GM21515 (cell line): Measurements from ENCODE around the gene CHCHD3.
A peak's percentile ranks its signal among the peaks of the same experiment; 100 is the strongest.

ENCODE experiments used
- ATAC-seq: cut with Tn5 transposase; IDR thresholded peaks from one replicate; pipeline ENCODE4 v1.9.1; 2021; ENCODE audit not compliant: unreplicated experiment

The CHCHD3 gene

DNA sequence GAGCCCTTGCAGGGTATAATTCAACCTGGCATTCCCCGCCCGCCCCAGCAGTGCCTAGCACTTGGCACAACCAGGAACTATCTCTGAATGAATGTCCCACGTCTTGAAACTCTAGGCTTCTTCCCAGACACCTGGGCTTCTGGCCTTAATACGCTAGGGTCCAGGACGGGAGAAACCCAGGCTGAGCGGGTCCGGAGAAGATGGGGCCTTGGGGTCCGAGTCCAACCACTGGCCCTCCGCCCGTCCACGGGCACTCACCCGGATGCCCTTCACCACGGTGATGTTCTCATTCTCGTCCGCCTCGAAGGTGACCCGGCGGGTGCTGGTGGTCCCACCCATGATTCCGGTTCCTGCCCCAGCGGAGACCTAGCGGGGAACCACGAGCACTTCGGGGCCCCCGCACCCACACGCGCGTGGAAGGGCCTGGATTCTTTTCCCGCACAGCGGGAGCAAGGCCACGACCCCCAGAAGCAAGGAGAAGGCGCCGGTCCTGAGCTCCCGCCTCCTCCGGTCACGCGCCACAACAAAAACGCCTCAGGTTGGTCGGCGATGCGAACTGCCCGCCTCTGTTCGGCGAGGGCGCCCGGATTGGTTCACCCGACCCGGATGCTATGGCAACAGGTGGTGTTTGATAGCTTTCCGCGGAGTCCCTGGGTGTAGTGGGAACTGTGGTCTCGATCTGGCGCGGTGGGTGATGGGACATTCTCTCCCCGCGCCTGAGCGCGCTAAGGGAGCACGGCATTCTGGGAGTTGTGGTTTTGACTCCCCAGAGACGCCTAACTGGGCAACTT, at the start of gene CHCHD3:
CHCHD3 (minus strand) TSS at position 492 of the 791 bp plus-strand sequence; CDS start at position 339, 153 bp downstream.
- ATAC-seq = peak; percentile 100

DNA sequence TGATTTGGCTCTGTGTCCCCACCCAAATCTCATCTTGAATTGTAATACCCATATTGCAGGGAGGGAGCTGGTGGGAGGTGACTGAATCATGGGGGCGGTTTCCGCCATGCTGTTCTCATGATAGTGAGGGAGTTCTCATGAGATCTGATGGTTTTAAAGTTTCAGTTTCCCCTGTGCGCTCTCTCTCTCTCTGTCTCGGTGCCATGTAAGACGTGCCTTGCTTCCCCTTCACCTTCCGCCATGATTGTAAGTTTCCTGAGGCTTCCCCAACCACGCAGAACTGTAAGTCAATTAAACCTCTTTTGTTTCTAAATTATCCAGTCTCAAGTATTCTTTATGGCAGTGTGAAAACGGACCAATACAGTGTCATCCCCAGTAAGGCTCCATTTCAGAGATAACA, 48.3 kb upstream of the CHCHD3 start:
- no peak for ATAC-seq

DNA sequence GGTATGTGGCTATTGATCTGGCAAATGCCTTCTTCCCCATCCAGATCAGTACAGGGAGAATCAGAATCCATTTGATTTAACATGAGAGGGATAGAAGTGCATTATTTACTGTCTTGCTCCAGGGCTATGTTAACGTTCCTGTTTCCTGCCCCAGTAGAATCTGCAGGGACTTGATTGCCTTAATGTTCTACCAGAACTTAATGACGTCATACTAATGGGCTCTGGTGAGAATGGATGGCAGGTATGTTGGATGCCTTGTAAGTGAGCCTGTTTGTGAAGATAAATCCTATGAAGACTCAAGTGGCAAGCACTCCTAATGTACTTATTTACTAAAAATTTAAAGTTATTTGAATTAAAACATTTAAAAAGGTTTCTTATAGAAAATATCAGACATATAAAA, 44.5 kb upstream of the CHCHD3 start:
- no peak for ATAC-seq

DNA sequence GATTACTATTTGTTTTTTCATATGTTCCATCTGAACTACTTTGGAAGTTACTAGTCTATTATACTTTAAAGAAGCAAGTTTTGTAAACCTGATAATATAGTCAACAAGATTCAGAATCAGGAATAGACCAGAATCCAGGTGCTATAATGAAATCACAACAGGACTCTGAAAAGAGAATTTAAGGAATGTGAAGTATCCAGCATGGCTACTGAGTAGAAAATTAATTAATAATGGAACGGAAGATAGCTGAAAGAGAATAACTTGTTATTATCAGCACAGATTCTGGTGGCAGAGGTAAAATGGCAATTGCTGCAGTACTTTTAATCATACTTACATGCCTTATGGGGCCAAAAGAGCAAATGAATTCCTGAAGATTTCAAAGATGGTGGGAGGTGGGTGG, 43.1 kb upstream of the CHCHD3 start:
- ATAC-seq = no peak

DNA sequence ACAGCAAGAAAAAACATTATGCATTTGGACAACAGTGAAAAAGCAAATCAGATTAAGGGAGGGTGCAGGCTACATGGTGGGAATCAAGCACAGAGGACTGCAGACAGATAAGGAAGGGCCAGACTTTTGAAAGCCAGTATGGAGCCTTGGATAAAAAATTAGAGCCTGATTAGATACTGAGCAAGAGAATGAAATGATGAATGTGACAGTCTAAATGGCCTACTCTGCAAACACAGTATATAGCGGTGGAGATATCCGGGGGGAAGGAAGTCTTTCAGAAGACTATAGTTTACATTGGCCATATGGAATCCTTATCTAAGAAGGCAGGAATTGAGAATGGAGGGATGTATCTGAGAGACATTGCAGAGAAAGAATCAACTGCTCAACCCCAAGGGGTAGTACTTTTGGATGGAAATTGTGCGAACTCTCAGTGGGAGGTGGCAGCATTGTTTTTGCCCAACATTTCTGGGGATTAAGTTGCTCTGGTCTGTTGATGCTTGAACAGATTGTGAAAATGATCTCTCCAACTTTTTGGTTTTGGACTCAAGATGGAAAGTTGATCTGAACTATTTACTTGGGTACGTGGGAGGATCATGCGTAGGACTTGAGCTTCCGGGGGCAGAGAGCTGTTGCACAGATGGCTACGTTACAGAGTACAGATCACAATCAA, 39.4 kb upstream of the CHCHD3 start:
- ATAC-seq = no peak

DNA sequence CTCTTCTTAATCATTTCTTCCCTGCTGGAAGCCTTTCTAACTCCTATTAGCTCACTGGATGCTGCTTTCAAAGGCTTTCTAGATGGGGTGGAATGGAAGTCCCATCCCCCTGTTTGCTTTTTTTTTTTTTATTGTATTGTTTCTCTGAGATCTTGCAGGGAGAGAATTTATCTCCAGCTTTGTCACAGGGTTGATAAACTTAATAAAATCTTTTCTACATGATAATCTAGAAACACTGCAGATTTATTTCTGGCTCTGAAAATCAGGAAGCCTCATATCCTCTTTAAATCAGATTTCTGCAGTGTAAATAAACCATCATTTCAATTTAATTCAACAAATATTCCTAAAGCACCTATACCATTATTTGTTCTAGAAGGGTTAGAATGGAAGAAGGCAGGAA, 37.2 kb upstream of the CHCHD3 start:
- ATAC-seq = no peak

DNA sequence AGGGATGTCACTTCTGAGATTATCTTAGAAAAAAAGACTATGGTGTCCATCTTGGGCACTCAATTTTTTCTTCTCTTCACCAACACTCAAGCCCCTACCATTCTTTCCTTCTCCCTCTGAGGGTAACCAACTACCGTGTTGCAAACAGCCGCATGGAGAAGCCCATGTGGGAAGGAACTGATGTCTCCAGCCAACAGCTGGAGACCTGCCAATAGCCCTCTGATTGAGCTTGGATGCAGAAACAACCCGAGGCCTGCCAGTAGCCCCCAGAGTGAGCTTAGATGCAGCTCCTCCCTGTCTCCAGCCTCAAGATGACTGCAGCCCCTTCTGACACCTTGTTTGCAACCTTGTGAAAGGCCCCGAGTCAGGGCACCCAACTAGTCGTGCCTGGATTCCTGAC, 36.4 kb upstream of the CHCHD3 start:
- no peak for ATAC-seq

DNA sequence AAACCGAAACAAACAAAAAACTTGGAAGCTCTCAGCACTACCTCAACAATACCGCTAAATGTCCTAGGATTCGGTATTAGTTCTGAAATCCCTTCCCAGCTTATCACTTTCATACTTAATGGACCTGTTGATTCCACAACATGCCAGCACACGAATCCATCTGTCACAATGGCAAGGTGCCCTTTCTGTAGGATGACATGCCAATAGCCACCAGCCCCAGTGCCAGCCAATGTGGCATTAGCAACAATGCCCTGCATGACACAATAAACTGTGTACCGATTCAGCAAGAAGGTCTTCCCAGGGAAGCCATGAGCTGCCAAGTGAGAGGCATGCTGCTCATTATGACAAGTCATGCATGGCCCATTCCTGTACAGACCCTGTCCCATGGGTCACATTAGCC, 35.6 kb upstream of the CHCHD3 start:
- ATAC-seq = no peak

DNA sequence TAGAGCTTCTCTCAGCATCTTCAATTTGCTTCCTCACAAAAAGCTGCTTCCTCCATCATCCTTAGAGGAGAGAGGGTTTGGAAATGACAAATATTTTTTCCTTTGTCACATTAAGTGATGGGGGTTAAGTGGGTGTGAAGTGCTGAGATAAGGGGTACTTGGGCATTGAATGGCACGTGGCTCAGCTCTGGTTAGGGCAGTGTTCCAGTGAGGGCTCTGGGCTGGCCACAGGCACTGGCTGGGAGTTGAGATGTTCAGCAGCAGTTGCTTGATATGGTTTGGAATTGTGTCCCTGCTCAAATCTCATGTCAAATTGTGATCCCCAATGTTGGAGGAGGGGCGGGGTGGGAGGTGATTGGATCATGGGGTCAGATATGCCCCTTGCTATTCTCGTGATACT, 33.7 kb upstream of the CHCHD3 start:
- ATAC-seq = no peak

DNA sequence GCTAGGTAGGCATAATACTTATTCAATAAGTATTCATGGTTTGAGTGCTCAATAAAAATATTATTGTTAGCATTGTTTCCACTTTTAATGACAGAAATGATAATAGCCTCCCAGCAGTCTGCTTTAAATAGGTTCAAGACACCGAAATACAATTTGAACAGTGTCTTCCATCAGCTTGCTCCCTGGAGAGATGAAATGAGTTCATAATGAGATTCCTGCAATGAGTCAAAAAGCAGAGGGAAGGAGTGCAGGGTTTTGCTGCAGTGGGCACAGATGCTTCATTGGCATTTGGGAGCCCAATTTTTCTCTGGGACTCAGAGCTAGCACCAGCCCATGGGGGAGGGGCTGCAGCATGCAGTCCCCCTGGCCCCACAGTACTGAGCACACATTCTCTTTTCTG, 32.6 kb upstream of the CHCHD3 start:
- ATAC-seq = no peak

DNA sequence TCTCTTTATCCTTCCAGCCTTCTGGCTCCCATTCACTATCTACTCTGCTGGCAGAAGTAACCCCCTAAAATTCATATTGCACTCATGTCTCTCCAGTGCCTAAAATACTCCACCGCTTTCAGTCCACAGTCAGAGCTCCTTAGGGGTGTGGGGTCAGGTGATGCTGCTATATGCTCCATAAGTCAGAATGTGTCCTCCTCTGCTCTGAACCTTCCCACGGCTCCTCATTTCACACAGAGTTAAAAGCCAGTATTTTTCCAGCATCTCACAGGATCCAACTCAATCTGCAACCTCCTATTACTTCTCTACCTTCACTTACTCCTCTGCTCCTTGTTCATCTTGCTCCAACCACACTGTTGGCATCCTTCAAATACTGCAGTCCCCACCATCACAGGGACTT, 31.1 kb upstream of the CHCHD3 start:
- no peak for ATAC-seq

DNA sequence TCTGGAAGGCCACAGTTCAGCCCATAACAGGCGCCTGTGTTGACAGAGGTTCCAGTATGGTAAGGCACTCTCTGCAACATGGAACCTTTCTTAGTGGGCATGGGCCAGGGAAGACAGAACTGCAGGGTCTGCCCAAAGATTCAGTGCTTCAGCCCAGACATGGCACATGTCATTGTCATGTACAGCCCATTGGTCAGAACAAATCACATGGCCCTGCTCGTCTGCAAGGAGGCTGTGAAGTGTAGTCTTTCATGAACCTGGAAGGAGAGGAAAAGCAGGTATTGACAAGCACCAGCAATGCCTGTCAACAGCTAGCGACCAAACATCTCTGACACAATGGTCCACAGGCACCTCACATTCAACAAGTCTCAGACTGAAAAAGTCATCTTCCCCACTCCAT, 30.4 kb upstream of the CHCHD3 start:
- no peak for ATAC-seq

DNA sequence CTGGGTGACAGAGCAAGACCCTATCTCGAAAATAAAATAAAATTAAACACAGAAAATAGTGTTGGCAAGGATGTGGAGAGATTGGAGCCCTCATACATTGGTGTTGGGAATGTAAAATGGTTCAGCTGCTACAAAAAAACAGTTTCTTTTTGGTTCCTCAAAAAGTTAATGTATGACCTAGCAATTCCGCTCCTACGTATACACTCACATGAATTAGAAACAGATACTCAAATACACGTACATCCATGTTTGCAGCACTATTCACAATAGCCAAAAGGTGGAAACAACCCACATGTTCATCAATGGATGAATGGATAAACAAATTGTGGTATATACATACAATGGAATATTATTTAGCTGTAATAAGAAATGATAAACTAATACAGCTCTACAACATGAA, 28.4 kb upstream of the CHCHD3 start:
- ATAC-seq = no peak

DNA sequence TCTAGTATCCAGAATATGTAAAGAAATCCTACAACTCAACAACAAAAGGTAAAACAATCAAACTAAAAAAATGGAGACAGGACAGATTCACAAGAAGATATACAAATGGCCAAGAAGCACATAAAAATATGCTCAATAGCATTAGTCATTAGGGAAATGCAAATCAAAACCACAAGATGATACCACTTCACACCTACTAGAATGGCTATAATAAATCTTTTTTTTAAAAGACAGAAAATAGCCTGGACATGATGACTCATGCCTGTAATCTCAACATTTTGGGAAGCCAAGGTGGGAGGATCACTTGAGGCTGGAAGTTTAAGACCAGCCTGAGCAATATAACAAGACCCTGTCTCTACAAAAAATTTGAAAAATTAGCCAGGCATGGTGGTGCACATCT, 27.9 kb upstream of the CHCHD3 start:
- ATAC-seq = no peak

DNA sequence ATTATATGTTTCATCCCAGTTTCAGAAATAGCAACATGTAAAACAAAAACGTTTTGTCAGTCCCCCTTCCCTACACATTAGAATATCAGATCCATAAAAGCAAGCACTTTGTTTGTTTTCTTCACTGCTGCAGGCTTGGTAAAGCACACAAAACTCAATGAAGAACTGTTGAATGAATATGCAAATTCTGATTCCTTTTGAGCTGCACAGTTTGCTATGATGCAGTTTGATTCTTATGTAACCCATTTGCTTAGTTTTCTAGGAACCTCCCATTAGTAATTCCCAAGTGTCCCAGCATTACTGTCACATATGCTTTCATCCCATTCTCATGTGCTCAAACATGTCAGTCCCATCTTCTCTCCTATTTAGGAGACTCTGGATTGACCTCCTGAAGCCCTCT, 26.1 kb upstream of the CHCHD3 start:
- ATAC-seq = no peak

DNA sequence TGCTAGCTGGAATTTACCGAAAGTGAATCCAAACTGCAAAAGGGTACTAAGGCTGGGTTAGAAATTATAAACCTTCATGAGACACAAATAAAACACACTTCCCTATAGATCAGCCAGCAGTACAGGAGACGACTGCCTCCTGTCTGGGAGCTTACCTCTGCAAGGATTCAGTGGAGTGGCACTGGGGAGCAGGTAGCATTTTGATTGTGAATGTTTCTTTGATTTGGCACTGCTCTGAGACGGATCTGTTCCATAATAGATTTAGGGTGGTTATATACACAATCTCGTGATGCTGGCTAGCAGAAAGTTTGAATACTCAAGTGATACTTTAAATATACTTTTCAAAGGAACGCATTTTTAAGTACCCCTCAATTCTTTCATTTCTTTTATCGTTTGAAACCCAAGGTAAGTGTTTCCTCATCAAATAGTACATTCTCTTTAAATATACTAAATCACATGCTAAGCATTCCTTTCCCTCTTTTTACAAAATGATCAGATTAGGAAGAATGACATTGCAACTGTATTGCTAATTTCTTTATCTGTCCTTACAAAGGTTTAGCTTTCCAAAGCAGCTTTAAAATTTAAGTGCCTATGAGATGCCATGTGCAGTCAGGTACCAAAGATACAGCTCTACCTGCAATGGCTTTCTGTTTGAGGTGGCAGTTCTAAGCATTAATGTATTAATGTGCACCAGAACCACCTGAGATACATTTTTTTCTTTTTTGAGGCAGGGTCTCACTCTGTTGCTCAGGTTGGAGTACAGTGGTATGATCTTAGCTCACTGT, 20.6 kb upstream of the CHCHD3 start:
- ATAC-seq = no peak

DNA sequence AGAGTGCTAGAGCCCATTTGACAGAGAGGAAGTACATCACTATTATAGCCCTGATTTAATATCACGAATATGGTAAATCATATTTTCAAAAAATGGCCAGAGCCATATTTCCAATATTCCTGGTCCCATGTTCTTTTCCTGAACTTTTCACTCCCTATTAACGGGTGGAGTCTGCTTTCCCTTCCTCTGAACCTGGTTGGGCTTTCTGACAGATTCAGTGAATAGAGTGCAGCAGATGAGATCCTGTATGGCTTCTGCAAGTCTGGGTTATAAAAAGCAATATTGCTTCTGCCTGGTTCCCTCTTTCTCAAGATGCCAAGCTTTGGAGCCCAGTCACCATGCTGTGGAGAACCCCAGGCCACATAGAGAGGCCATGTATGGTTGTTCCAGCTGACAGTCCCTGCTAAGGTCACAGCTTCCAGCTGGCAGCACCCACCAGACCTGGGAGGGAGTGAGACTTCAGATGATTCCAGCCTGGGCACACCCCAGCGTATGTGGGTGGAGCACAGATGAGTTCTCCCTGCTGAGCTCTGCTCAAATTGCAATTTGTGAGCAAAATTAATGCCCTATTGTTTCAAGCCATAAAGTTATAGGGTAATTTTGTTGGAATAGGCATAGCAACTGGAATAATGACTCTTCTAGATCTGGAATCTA, 17.9 kb upstream of the CHCHD3 start:
- ATAC-seq = no peak

DNA sequence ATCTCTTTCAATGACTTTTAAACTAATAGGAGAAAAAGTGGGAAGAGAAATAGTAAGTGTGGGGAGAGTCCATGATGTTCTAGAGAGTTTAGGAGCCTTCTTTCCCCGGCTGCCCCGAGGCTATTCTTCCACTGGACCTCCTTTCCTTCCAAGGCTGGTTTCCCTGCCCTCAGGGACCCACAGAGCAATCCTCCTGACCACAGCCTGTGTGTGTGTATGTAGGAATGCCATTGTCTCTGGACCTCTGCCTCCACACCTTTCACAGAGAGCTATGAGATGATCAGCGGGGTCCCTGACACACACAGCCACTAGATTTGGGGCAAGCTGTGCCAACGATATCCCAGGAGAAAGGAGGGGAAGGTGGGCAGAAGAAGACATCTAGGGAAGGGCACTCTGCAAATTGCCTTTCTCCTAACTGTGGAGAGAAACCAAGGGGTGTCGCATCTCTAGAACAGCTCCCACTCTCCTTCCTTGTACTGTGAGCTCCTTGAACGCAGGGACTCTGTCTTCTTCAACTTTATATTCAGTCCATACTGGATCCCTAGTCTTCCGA, 13.3 kb upstream of the CHCHD3 start:
- no peak for ATAC-seq

DNA sequence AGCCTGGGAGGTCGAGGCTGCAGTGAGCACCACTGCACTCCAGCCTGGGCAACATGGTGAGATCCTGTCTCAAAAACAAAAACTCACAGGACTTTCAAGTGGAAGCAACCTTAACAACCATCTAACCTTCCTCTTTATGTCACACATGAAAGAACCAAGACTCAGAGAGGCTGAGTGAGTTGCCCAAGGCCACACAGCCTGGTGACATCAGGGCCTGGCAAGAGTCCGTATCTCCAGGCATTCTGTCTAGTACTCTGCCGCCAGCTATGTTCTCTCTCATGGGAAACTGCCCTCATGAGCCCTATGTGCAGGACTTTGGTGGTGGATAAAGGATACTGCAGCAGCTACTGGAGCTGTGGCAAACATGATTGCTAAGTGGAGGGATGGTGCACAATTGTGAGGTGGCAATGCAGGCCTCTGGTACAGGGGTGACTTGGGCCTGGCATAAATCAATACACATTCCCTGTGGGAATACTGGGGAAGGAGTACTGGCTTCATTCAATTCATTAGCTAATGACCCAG, 10.1 kb upstream of the CHCHD3 start:
- no peak for ATAC-seq

DNA sequence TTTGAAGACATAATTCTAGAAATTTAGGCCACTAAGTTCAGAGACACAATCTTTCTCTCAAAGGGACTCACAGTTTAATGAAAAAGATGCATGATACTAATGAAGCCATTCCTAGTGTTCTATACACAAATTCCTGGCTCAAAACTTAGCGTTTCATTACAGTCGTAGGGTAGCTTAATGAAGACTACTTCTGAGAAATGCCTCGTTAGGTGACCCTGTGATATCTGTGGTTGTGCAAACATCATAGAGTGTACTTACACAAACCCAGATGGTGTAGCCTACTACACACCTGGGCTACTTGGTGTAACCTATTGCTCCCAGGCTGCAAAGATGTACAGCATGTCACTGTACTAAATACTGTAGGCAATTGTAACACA, 488 bp upstream of the CHCHD3 start:
- no peak for ATAC-seq

DNA sequence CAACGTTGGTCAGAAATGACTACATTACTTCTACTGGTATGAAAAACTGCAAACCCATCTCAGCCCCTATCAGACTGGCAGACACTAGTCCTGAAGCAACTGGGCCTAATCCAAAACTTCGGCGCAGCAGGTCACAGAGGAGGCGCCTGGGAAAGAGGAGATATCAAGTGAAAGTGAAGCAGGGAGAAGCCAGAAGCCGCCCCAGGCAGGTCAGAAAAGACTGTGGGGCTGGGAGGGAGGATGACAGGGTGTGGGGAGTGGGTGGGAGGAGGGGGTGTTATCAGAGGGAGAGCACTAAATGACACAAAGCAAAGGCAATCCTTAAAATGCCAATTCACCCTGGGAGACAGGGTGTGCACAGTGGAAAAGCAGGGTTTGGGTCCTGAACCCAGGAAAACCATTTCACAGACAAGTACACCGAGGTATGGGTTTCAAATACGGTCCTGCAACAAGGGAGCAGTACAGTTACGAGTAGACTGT, 731 bp downstream of the CHCHD3 start:
- no peak for ATAC-seq
